ENCODE data around the gene ZSCAN22.

- no peak for TF ChIP-seq CTCF (IDR thresholded peaks at IDR 0.05; ENCODE audit: low read length)
- TF ChIP-seq EZH2 (optimal IDR thresholded peaks at IDR 0.05; ENCODE audit: low read depth, low read length), result no peak
- no peak for TF ChIP-seq EZH2phosphoT487 (IDR thresholded peaks at IDR 0.05; ENCODE audit: low read length)
These were observed 21.5 kb upstream of the ZSCAN22 start, which contains the start of gene ERVK3-1 for GRCh38 chr19:58305065-58305931.
